ENCODE results near the gene AUNIP. TPM values are rescaled to one million over a fixed set of nuclear protein-coding genes. Genes with fewer than 3 reads are reported as not detected.

The AUNIP gene
- polyA plus RNA-seq, 2 of the 4 experiments (the other 2 are of a cell fraction) = 6.5 to 8.4 TPM

DNA sequence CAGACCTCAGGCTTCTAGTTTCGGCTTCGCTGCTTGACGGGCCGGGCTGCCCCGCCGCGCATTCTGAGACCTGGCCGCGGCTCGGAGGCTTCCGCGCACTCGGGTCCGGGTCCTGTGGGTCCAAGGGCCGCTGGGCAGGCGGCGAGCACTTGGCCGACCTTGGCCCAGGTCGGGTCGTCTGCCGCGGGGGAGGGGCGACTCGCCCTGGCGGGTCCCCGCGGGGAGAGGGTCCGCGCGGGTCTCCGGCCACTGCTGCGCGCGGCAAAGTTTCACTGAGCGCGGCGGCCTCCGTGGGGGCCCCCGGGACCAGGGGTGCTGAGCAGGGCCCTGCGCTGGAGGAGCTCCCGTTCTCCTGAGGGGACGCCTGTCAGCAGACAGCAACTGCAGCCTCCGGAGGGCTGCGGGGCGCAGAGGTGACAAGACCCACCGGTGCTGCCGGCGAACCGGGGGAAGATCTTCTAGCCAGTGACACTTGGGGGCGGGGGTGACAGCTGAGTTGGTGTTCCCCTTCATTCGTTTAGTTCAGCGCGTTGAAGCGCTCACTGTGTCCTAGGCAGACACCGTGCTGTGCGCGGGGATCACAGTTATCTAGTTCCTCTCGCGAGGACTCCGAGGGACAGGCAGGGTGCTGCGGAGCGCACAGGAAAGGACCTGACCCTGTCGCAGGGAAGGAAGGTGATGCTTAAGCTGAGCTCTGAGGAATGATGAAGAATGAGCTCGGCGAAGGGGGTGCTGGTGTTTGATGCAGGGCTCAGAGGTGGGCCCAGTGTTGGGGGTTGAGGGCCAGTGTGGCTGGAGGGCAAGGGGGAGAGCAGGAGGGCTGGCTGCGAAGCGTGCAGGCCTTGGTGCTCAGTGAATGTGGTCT is 38.8 kb downstream of the AUNIP start:
- no peaks in the 10 kb centered on the region for H3K9me3 ChIP-seq
- peak overlapping the region; percentile 81 for H3K4me3 ChIP-seq
- ATAC-seq (peak; percentile 43 to 66; a peak in 4 of 6 replicates), FAIRE-seq (no peak), DNase-seq (ENCODE audit: low read depth in 1 of 2, low spot score in 1 of 2) (peak; percentile 32 to 58)
- H3K4me2 ChIP-seq = peak overlapping the region; percentile 83
- H3K27ac ChIP-seq = peak overlapping the region; percentile 89
- TF ChIP-seq TFCP2L1 (CRISPR knock-in tag; IDR thresholded peaks at IDR 0.05) (no peak), PHF8 (IDR thresholded peaks at IDR 0.05; ENCODE audit: borderline replicate concordance, low read depth) (peak; percentile 66)
- ChIA-PET CTCF (interaction anchor here (1.0 to 1.7 kb wide), 4 partner anchors 9 to 74 kb away, joined by 3 to 7 read pairs (median 4); no protein-coding TSS in a partner anchor), POLR2A (interaction anchor here (0.7 to 1.3 kb wide), 3 partner anchors 11 to 177 kb away, joined by 3 to 4 read pairs (median 4); no protein-coding TSS in a partner anchor)
- peaks cover 14% of the 10 kb centered on the region for H3K4me1 ChIP-seq
- WGBS (ENCODE audit: missing lambda C conversion rate) = 43% methylated on average over 8 of the region's 67 CpGs

DNA sequence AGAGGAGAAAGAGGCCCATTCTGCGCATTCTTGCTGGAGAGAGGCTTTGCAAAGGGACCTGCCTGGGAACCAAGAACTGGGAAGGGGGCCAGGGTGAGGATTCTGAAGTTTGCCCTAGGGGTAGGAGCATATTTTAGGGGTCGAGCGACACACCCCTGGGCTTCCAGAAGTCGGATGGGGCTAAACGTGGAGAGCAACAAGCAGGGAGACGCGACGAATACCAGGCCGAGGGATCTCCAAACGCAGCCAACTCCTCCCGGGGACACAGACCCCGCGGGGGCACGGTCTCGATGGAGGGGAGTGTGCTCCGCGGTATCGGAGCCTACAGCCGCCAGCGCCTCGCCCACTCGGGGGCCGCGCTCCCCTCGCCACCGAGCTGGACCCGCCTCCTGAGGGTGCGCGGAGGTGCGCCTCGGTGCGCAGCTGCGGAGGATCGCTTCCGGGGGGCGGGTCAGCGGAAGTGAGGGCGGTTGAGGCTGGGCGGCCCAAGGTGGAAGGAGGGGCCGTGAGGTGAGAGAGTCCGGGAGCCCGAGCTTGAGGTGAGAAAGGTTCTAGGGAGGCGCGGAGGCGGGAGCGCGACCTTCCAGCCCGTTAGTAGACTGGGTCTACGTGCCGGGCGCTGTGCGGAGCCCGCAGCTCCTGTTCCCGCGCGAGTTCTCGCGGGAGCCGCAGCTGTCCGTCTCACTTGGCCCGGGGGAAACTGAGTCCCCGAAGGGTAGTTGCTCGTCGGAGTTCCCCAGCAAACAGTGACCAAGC is 39.6 kb downstream of the AUNIP start, which contains the start of gene MTFR1L:
Gene MTFR1L (plus strand): TSS at position 464 of the 756 bp plus-strand sequence. CDS start 3,151 bp downstream, outside the sequence.
- ChIA-PET POLR2A (interaction anchor here (0.5 to 1.3 kb wide), 6 partner anchors 10 to 1444 kb away, joined by 3 to 4 read pairs (median 3); partner anchors contain the start of gene RSRP1), CTCF (interaction anchor here (0.6 to 1.7 kb wide), 6 partner anchors 9 to 75 kb away, joined by 3 to 7 read pairs (median 4); no protein-coding TSS in a partner anchor)
- peak; percentile 68 to 86 for DNase-seq (ENCODE audit: low read depth in 1 of 2, low spot score in 1 of 2)
- no peak for FAIRE-seq
- ATAC-seq = peak; percentile 86 to 95
- H3K9me3 ChIP-seq = no peaks in the 10 kb centered on the region
- 6% methylated on average over 9 of the region's 64 CpGs for WGBS (ENCODE audit: missing lambda C conversion rate)
- peaks cover 13% of the 10 kb centered on the region for H3K4me1 ChIP-seq
- H3K4me3 ChIP-seq = peak within 1 kb of the TSS; percentile 81
- H3K27ac ChIP-seq = peak within 1 kb of the TSS; percentile 89
- peak within 1 kb of the TSS; percentile 83 for H3K4me2 ChIP-seq
- TF ChIP-seq POLR2AphosphoS2 (conservative IDR thresholded peaks at IDR 0.05; ENCODE audit: low read length) (no peak), ZC3H11A (IDR thresholded peaks at IDR 0.05) (no peak), JUN (IDR thresholded peaks at IDR 0.05) (peak in 1 of 2 experiments; percentile 7; a peak in 1 of 5 replicates), KDM1A (IDR thresholded peaks at IDR 0.05; ENCODE audit: low read depth) (no peak), ZNF302 (CRISPR knock-in tag; IDR thresholded peaks at IDR 0.05) (no peak), RNF2 (IDR thresholded peaks at IDR 0.05; ENCODE audit: borderline replicate concordance, low read depth) (no peak), RCOR1 (IDR thresholded peaks at IDR 0.05; ENCODE audit: low read depth, low read length) (no peak), ELK1 (IDR thresholded peaks at IDR 0.05; ENCODE audit: low read depth, low read length) (no peak), FOSB (CRISPR knock-in tag; IDR thresholded peaks at IDR 0.05) (no peak), RAD21 (conservative IDR thresholded peaks at IDR 0.05 in 1 of 2, IDR thresholded peaks at IDR 0.05 in 1 of 2) (no peak), EHF (CRISPR knock-in tag; IDR thresholded peaks at IDR 0.05) (no peak), HMGXB4 (CRISPR knock-in tag; IDR thresholded peaks at IDR 0.05; ENCODE audit: borderline replicate concordance) (no peak), HOXA7 (CRISPR knock-in tag; IDR thresholded peaks at IDR 0.05) (no peak), CHD2 (IDR thresholded peaks at IDR 0.05; ENCODE audit: low read length, partially characterized antibody) (peak; percentile 89), MAZ (IDR thresholded peaks at IDR 0.05; ENCODE audit: borderline replicate concordance, low read depth, low read length) (no peak), KDM5A (IDR thresholded peaks at IDR 0.05) (no peak), ESRRA (IDR thresholded peaks at IDR 0.05; ENCODE audit: borderline replicate concordance, low read length) (no peak), HOXB5 (CRISPR knock-in tag; IDR thresholded peaks at IDR 0.05) (no peak), EP300 (IDR thresholded peaks at IDR 0.05) (no peak), ZSCAN20 (CRISPR knock-in tag; IDR thresholded peaks at IDR 0.05) (no peak), CBX2 (IDR thresholded peaks at IDR 0.05; ENCODE audit: borderline replicate concordance, low read depth) (no peak), CBX8 (IDR thresholded peaks at IDR 0.05) (no peak), SREBF2 (IDR thresholded peaks at IDR 0.05) (no peak)
- TF ChIP-seq, protein P1, sequence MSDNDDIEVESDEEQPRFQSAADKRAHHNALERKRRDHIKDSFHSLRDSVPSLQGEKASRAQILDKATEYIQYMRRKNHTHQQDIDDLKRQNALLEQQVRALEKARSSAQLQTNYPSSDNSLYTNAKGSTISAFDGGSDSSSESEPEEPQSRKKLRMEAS (IDR thresholded peaks at IDR 0.05) = peak; percentile 45
- TF ChIP-seq, protein P2, sequence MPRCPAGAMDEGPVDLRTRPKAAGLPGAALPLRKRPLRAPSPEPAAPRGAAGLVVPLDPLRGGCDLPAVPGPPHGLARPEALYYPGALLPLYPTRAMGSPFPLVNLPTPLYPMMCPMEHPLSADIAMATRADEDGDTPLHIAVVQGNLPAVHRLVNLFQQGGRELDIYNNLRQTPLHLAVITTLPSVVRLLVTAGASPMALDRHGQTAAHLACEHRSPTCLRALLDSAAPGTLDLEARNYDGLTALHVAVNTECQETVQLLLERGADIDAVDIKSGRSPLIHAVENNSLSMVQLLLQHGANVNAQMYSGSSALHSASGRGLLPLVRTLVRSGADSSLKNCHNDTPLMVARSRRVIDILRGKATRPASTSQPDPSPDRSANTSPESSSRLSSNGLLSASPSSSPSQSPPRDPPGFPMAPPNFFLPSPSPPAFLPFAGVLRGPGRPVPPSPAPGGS (IDR thresholded peaks at IDR 0.05) = peak; percentile 39; the same call in 1 of the 3 replicates
- TF ChIP-seq, protein P3, sequence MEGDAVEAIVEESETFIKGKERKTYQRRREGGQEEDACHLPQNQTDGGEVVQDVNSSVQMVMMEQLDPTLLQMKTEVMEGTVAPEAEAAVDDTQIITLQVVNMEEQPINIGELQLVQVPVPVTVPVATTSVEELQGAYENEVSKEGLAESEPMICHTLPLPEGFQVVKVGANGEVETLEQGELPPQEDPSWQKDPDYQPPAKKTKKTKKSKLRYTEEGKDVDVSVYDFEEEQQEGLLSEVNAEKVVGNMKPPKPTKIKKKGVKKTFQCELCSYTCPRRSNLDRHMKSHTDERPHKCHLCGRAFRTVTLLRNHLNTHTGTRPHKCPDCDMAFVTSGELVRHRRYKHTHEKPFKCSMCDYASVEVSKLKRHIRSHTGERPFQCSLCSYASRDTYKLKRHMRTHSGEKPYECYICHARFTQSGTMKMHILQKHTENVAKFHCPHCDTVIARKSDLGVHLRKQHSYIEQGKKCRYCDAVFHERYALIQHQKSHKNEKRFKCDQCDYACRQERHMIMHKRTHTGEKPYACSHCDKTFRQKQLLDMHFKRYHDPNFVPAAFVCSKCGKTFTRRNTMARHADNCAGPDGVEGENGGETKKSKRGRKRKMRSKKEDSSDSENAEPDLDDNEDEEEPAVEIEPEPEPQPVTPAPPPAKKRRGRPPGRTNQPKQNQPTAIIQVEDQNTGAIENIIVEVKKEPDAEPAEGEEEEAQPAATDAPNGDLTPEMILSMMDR (IDR thresholded peaks at IDR 0.05) = no peak

All from A549 (cell line).